ENCODE data around the gene CMTR1.
A peak's percentile ranks its signal among the peaks of the same experiment; 100 is the strongest.

CMTR1 gene

DNA sequence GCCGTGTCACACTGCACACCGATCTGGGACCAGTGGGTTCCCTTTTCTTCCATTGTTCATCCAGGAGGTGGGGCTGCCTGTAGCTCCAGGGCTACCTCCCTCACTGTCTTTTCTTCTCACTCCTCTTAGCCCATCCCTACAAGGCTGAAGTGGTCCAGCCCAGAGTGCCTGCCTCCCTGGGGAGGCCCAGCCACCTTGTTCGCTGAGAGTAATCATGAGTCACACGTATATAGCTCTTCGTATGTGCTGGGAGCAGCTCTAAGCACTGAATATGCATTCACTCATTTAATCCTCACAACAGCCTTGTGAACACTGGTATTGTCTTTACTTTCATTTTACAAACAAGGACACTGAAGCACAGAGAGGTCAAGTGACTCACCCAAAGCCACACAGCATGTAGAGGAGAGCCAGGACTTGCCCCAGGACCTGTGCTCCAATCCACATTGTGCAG is 81.3 kb downstream of the CMTR1 start:
- no peak for DNase-seq (ENCODE audit: low read depth)

DNA sequence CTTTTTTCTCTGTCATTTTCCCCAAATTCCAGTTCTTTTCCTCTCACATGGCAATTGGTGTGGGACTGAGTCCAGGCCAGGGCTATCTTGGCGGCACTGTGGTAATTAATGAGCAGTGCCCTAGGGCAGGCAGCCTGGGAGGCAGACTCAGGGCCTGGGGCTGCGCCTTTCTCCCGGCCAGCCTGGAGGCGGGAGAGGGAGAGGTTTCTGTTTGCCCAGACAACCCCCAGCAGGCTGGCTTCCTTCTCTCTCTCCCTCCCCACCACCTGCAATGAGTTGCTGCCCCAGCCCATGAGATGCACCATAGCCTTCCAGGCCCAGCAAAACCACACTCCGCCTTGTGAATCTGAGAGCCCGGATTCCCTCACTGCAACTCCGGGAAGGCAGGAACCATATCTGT is 81.8 kb downstream of the CMTR1 start:
- no peak for DNase-seq (ENCODE audit: low read depth)

DNA sequence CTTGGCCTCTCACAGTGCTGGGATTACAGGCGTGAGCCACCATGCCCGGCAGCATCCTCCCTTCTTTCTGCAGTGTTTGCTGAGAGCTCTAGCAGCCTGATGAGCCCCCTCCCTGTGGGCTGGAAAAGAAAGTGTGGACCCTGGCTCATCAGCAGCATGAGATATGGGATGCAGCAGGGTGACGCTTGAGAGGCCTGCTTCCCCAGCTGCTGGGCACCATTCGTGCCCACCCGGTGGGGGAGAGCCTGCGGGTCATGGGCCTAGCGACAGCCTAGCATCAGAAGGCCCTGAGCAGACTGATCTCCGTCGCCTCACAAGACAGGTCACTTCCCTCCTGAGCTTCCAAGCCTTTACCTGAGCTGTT is 82.7 kb downstream of the CMTR1 start:
- no peak for DNase-seq (ENCODE audit: low read depth)

DNA sequence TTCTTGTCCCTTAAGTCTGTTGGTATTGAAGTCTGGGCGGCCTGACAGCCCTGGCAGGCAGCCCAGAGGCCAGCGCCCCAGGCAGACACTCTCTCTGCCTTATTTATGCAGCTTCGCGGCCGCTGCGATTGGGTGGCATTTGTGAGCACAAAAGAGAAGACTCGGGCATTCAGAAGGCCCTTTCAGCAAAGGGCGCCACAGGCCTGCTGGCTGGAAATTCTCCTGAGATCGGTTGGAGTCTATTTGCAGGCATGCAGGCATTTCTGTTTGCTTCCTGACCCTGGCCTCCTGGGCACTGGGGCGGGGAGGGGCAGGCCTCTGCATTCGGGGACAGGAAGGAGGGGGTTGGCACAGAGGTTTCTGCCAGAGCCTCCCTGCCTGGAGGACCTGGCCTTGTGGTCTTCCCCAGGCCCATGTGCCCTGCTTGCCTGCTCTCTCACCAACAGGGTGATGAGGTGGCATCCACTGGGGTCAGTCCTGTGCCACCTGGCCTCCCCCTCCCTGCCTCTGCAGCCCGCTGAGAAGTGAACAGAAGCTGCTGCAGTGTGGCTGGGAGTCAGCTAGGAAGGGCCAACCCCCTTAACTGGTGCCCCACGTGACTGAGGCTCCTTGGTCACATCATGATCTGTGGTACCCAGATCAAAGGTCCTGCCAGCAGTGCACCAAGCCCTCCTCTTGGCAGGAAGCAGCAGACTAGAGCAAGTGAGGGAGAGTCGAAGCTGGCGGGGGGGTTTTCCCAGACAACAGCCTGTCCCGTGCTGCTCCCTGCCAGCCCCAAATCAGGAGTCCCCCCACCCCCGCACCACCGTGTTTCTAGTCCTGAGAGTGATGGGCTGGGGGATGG is 83.3 kb downstream of the CMTR1 start:
- DNase-seq (ENCODE audit: low read depth): peak; percentile 87

DNA sequence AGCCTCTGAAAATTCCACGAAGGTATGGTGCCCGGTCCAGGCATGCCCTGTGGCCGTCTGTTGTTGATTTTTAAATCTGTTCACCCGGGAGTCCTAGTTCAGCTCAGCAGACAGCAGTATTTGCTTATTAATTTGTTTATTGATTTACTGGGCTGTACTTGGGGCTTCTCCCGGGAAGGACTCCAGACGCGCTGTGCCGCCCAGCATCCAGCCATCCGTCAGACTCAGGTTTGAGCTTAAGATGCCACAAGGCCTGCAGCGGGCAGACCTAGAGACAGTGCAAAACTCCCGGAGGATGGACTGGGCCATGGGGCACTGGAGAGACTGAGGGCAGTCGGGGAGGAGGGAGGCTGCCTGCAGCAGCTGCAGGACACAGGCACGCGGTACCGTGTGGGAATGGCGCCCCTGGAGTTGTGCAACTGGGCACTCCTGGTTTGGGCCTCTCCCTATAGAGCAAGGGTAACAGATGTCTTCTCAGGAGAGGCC is 83.9 kb downstream of the CMTR1 start:
- DNase-seq (ENCODE audit: low read depth): no peak

DNA sequence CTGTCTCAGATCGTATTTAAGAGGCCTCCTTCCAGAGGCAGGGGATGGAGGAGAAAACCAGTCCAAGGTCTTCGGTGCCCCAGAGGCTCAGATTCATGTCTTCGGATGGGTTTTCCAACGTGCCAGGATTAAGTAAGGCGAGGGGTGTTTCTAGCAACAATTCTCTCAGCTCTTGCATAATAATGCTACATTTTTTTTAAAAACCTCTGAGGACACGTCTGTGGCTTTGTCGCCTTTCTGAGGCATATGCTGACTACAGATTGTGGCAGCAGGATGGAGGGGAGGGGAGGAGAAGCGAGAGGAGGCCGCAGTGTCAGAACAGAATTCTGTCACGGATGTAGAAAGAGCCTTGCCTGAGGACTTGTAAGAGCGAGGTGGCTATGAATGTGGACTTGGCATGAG is 84.4 kb downstream of the CMTR1 start:
- DNase-seq (ENCODE audit: low read depth): peak; percentile 69

DNA sequence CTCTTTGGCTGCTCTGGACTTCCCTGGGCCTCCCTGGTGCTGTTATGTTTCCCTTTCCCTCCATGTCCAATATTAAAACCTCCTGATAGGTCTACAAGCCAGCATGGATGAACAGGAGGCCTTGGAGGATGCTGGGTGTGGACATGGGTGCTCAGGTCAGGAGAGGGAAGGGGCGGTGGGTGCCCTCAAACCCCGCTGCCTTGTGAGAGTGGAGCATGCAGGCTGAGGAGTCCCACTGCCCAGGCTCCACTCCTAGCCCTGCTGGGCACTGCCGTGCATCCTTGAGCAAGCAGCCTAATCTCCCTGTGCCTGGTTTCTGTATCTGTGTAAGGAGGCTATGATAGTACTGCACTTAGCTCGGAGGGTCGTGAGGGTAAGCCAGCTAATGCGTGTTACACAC is 85.1 kb downstream of the CMTR1 start:
- DNase-seq (ENCODE audit: low read depth): no peak

DNA sequence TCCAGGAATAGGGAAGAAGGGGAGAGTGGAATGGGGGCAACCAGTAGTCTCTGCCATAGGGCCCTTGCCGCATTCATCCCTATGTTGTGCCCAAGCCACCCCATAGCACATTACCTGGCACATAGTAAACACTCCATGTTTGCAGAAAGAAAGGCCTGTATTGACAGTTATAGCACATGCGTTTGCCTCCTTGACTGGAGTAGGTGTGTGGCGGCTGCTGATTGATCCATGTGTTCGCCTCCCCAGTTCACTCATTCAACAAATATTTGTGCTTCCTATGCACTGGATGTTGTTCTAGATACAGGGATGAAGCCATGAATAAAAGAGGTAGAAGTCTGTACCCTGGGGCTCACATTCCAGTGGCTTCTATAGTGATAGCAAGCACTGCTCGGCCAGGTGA is 86.4 kb downstream of the CMTR1 start:
- DNase-seq (ENCODE audit: low read depth): no peak

DNA sequence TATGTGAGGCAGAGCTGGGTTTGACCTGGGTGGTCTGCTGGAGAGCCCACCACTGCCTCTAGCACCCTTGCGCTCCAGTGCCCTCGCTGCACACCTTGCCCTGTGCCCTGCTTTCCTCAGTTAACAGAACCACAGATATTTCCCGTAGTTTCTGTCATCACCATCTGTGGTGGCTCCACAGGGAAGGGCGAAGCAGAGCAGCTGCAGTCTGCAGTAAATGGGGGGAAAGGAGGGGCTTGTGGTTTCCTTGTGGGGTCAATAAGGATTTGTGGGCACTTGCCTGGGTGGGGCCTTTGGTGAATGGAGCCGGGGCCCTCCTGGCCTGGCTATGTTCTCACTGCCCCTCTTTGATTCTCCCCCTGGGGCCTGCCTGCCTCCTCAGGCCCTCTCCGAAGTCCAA is 87.9 kb downstream of the CMTR1 start:
- DNase-seq (ENCODE audit: low read depth): no peak

DNA sequence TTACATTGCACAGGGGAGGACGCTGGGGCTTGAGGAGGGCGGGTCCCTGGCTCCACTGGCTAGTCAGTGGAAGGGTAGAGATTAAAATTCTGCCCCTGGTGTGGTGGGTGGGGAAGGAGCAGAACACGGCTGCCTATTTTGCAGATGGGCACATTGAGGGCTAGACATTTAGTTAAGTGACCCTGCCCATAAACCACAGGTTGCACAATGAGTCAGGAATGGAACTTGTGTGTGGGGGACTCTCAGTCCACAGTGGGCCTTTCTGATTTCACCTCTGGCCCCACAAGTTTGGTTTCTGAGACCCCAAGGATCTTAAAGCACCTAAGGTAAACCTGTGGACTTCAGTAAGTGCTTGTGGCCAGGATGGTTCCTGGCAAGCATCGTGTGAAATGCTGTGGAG is 88.7 kb downstream of the CMTR1 start:
- DNase-seq (ENCODE audit: low read depth): no peak

DNA sequence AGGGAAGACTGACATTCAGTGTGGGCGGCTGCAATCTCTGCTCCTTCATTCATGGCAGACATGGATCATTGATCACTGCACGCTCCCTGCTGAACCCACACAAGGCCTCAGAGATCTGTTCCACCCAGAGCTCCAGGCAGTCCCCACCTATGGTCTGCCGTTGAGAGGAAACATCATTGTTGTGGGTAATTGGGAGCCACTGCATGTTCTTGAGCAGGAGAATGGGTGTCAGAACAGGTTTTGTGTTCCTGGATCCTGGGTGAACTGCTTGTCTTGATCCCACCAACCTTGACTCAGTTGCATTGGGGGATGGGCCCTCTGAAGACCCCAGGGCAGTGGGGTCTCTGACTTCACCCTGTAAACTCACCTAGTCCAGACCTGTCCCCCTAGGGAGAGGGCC is 89.8 kb downstream of the CMTR1 start:
- DNase-seq (ENCODE audit: low read depth): no peak

DNA sequence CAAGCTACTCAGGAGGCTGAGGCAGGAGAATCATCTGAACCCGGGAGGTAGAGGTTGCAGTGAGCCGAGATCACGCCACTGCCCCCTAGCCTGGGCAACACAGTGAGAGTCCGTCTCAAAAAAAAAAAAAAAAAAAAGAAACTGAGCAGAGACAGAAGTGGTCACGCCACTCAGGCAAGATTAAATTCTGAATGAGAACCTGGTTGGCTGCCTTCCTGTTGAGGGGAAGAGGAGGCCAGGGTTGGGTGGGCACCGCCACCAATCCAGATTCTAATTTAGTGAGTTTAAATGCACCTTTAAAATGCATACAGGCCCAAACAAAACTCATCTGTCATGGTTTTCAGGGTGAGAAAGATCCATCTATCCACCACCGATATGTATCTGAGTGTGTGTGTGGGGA is 90.4 kb downstream of the CMTR1 start:
- DNase-seq (ENCODE audit: low read depth): no peak

DNA sequence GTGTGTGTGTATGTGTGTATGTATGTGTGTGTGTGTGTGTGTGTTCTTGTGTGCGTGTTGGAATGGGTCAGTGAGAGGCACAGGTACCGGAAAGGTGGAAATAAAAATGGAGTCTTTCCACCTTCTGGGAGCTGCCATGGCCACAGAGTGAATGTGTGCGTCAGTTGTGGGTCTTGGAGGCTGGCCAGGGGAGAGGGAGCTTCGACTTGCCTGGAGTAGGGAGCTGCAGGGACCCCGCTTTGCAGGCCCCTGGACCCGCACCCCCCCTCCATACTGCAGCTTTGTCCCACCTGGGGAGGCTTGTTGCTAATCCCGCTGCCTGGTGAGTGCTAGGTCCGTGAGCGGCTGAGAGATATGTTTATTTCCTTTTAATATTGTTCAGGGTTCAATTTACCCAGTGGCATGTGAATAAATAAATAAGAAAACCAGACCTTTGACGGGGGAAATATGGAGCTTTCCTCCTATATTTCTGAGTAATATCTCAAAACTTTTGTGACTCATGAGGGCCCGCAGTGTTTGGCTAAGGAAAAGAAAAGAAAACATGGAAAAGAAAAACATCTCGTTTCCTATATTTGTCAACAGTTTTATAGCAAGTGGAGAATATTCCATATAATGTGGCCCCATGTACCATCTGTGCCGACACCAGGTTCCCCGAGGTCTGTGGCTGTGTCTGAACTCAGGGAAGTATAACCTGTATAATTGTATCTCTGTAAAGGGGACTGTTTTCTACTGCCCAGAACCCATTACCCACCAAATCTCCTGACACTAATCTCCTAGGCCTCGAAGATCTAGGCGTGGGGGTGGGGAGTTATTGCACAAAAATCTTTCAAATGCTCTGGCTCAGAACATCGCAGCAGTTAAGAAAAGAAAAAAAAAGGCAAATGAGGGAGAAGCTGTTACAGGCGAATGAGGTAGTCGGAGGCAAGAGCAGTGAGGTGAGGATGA is 91.3 kb downstream of the CMTR1 start:
- no peak for DNase-seq (ENCODE audit: low read depth)

DNA sequence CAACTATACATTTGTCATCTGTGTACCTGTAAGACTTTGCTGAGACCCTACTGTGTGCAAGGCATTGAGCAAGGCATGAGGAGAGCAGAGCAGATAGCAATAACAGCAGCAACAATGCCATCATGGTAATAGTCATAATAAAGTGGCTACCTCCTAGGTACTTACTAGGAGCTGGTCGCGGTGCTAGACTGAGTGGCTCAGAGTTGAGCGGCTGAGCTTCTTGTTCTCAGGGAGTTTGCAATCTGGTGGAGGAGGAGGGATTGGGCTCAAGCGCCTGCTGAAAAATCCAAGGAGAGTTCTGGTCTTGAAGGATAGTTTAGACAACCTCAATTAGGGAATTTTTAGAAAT is 91.9 kb downstream of the CMTR1 start:
- DNase-seq (ENCODE audit: low read depth): no peak

DNA sequence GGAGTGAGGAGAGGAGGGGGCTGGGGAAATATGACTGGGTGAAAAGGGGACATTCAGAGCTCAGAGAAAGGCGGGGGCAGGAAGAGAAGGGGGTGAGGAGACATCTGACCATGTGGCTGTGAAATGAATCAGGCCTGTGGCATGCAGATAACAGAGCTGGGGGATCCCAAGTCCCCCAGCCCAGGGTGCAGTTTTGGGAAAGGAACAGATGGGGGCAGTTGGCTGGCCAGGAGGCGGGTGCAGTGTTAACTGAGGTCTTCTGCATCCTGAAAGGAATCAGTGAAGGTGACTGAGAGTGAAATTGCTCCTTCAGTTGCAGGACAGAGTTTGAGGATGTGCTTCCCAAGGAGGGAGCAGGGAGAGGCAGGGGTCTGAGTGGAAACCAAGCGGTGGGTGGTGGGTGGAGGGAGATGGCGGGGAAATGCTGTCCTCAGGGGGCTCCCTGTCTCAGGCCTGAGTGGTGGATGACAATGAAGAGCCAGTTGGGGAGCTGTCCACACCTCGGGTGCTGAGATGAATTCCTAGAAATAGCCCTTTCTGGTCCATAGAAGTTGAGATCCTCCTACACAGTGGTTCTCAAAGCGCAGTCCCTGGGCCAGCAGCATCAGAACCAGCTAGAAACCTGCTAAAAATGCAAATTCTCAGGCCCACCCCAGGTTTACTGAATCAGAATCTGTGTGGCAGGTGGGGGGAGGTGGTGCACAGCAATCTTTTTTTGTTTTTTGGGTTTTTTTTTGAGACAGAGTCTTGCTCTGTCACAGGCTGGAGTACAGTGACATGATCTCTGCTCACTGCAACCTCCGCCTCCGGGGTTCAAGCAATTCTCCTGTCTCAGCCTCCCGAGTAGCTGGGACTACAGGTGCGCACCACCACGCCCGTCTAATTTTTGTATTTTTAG is 92.7 kb downstream of the CMTR1 start:
- DNase-seq (ENCODE audit: low read depth): no peak

DNA sequence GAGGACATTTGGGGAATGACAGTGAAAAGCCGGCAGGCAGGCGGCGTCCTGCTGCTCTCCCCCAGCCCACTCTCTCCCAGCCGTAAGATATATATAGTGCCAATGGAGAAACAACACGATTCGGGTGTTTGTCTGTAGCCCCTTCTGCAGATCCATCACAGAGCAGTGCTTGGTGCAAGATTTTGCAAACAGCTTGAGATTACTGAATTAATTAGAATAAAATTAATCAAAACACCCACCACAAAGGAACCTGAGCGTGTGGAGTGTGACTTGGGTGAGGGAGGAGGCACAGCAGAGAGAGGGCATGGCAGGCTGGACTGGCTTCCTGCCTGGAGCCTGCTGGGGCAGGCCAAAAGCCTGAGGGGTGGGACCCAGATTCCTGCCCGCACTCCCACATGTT is 95.5 kb downstream of the CMTR1 start:
- DNase-seq (ENCODE audit: low read depth): no peak

DNA sequence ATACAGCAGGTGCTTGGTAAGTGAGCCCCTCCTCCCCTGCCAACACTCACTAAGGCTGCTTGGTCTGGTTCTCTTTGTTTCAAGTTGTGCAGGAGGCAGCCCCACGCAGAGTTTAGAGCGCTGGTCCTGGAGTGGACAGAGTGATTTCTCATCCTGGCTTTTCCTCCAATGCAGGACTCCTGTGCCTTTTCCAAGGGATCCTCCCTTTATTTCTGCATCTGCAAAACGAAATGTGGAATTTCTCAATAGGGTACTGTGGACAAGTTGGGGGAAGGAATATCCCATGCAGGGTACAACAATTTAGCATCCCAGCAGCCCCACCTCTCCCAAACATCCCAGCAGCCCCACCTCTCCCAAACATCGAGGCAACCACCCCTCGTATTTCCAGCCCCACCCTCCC is 97.3 kb downstream of the CMTR1 start:
- DNase-seq (ENCODE audit: low read depth): no peak

DNA sequence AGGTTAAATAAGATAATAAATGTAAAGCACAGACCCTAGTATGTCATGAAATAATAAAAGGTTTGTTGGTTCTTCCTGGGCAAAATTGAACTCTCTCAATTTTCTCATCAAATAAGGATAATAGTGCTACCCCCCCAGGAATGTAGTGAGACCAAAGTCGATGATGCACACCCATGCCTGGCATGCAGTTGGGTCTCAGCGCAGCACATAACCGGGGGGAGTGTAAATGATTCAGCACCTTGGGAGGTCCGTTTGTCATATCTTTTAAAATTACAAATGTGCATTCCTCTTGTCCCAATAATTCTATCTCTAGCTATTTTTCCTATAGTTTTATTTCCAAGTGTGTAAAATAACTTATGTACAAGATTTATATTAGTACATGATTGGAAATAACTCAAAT is 98.0 kb downstream of the CMTR1 start:
- DNase-seq (ENCODE audit: low read depth): no peak

Data from activated gamma-delta T cell treated with anti-CD3 and anti-CD28 coated beads, Interleukin-2, amount 50 U/mL, for 16 hours (primary cell).